ENCODE results near the gene AGR3. TPM values are rescaled to one million over a fixed set of nuclear protein-coding genes. Genes with fewer than 3 reads are reported as not detected.

Gene AGR3
- total RNA-seq, 1 experiment from 2014 or later = 0.57 TPM

- Histone ChIP-seq H3K4me2 (no peak overlapping the region), H3K27ac (no peak overlapping the region)
These were observed 7.5 kb upstream of the AGR3 start for GRCh38 chr7:16889305-16889704.

DNA sequence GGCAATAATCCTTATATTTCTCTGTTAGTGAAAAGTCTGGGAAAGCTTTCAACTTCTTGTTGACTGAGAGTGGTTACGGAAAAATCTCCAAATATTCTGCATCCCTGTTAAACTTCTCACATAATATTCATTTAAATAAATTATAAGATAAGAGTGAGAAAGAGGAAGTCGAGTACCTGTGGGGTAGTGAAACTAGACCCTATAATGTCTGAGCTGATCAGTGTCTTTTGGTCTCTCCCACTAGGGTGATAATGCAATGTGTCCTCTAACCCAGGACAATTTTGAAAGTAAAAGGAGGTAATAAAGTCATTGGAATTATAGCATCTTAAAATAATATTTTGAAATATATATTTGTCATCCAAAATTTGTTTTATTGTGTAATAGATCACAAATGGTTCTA lies 2.1 kb upstream of the AGR3 start:
- no TSS peak for BruUV-seq (replicated peaks)
- intact Hi-C loops (cut with micrococcal nuclease; ENCODE audit: unreplicated experiment) = no loop called here
- CTCF ChIA-PET = interaction anchor here (0.5 kb wide), 1 partner anchor 15 kb away, joined by 7 read pairs; no protein-coding TSS in a partner anchor

More at GRCh38 chr7:16889305-16889704, 7.5 kb upstream of the AGR3 start:
- Histone ChIP-seq H3F3A (ENCODE audit: insufficient read depth, low read depth) (0 out of 2 replicates have a peak, but pooled peaks cover 9% of the 10 kb centered on the region), H4K20me1 (ENCODE audit: insufficient read depth) (no peaks in the 10 kb centered on the region), H3K27me3 (ENCODE audit: insufficient read depth, low read depth) (no peaks in the 10 kb centered on the region), H3K4me3 (no peak overlapping the region), H3K9me2 (ENCODE audit: insufficient read depth) (no peaks in the 10 kb centered on the region; the same call in 1 of the 2 replicates), H3K36me3 (ENCODE audit: low read depth) (no peaks in the 10 kb centered on the region), H3K9me3 (ENCODE audit: insufficient read depth, low read depth) (no peaks in the 10 kb centered on the region), H3K4me1 (replicated peaks; ENCODE audit: insufficient read depth) (peaks cover 15% of the 10 kb centered on the region), H3K79me2 (ENCODE audit: low read depth) (no peaks in the 10 kb centered on the region), H2AFZ (no peak overlapping the region)
- POLR2A ChIA-PET (ENCODE audit: unreplicated experiment) = interaction anchor here (0.6 kb wide), 1 partner anchor 64 kb away, joined by 8 read pairs; no protein-coding TSS in a partner anchor
- DNase-seq = no peak
- intact Hi-C loops (cut with micrococcal nuclease; ENCODE audit: unreplicated experiment) = no loop called here
- CTCF ChIA-PET = interaction anchor here (1.5 kb wide), 1 partner anchor 88 kb away, joined by 5 read pairs; no protein-coding TSS in a partner anchor
- TF ChIP-seq, protein P1, sequence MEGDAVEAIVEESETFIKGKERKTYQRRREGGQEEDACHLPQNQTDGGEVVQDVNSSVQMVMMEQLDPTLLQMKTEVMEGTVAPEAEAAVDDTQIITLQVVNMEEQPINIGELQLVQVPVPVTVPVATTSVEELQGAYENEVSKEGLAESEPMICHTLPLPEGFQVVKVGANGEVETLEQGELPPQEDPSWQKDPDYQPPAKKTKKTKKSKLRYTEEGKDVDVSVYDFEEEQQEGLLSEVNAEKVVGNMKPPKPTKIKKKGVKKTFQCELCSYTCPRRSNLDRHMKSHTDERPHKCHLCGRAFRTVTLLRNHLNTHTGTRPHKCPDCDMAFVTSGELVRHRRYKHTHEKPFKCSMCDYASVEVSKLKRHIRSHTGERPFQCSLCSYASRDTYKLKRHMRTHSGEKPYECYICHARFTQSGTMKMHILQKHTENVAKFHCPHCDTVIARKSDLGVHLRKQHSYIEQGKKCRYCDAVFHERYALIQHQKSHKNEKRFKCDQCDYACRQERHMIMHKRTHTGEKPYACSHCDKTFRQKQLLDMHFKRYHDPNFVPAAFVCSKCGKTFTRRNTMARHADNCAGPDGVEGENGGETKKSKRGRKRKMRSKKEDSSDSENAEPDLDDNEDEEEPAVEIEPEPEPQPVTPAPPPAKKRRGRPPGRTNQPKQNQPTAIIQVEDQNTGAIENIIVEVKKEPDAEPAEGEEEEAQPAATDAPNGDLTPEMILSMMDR (conservative IDR thresholded peaks at IDR 0.05) = no peak
- TF ChIP-seq EZH2 (IDR thresholded peaks at IDR 0.05; ENCODE audit: low read depth) = no peak
- no TSS peak for BruUV-seq (replicated peaks)

GRCh38 chr7:16880554-16880953 lies 1.2 kb downstream of the AGR3 start:
- Histone ChIP-seq H3K79me2 (ENCODE audit: low read depth) (no peaks in the 10 kb centered on the region), H3K9me3 (ENCODE audit: insufficient read depth, low read depth) (peaks cover 4% of the 10 kb centered on the region; the same call in 1 of the 2 replicates), H3K27me3 (ENCODE audit: insufficient read depth, low read depth) (no peaks in the 10 kb centered on the region), H3K4me2 (no peak overlapping the region), H3F3A (ENCODE audit: insufficient read depth, low read depth) (no peaks in the 10 kb centered on the region), H4K20me1 (ENCODE audit: insufficient read depth) (no peaks in the 10 kb centered on the region), H3K4me3 (no peak overlapping the region), H3K27ac (no peak overlapping the region), H3K4me1 (replicated peaks; ENCODE audit: insufficient read depth) (no peaks in the 10 kb centered on the region), H3K36me3 (ENCODE audit: low read depth) (no peaks in the 10 kb centered on the region), H2AFZ (no peak overlapping the region), H3K9me2 (ENCODE audit: insufficient read depth) (no peaks in the 10 kb centered on the region)
- no TSS peak for BruUV-seq (replicated peaks)
- intact Hi-C loops (cut with micrococcal nuclease; ENCODE audit: unreplicated experiment) = no loop called here
- no peak for DNase-seq
- ChIA-PET CTCF (no interaction called here), POLR2A (ENCODE audit: unreplicated experiment) (no interaction called here)
- TF ChIP-seq, protein P1 (conservative IDR thresholded peaks at IDR 0.05) = no peak
- TF ChIP-seq EZH2 (IDR thresholded peaks at IDR 0.05; ENCODE audit: low read depth) = no peak

More for the DNA sequence above, 2.1 kb upstream of the AGR3 start:
- H3K4me3 ChIP-seq = no peak overlapping the region
- H3K27ac ChIP-seq = no peak overlapping the region
- H3F3A ChIP-seq (ENCODE audit: insufficient read depth, low read depth) = no peaks in the 10 kb centered on the region
- TF ChIP-seq EZH2 (IDR thresholded peaks at IDR 0.05; ENCODE audit: low read depth) = no peak
- TF ChIP-seq, protein P1 (conservative IDR thresholded peaks at IDR 0.05) = no peak
- no peak for DNase-seq
- no peaks in the 10 kb centered on the region for H3K79me2 ChIP-seq (ENCODE audit: low read depth)
- H3K36me3 ChIP-seq (ENCODE audit: low read depth) = no peaks in the 10 kb centered on the region
- no peaks in the 10 kb centered on the region for H3K4me1 ChIP-seq (replicated peaks; ENCODE audit: insufficient read depth)
- POLR2A ChIA-PET (ENCODE audit: unreplicated experiment) = no interaction called here
- H3K4me2 ChIP-seq = no peak overlapping the region
- no peaks in the 10 kb centered on the region for H3K27me3 ChIP-seq (ENCODE audit: insufficient read depth, low read depth)
- no peak overlapping the region for H2AFZ ChIP-seq
- no peaks in the 10 kb centered on the region; the same call in 1 of the 2 replicates for H3K9me2 ChIP-seq (ENCODE audit: insufficient read depth)
- no peaks in the 10 kb centered on the region for H4K20me1 ChIP-seq (ENCODE audit: insufficient read depth)
- peaks cover 4% of the 10 kb centered on the region; the same call in 1 of the 2 replicates for H3K9me3 ChIP-seq (ENCODE audit: insufficient read depth, low read depth)

All from PC-9 (cell line).